H9 (cell line): ENCODE data around the gene ZBTB20. TPM values are rescaled to one million over a fixed set of nuclear protein-coding genes. Genes with fewer than 3 reads are reported as not detected.

Experiments
- DNase-seq: peaks from one replicate; pipeline ENCODE4 v3.0.0-alpha.2; 2017
- H2AFZ ChIP-seq: one replicate; pipeline ENCODE4 v1.6.1; 2013; ENCODE audit warnings: mild to moderate bottlenecking, low read length, control low read depth, moderate library complexity
- H2AK5ac ChIP-seq: 2 replicates; pipeline ENCODE4 v1.6.1; 2013; ENCODE audit warnings: low read length, control low read depth, mixed read lengths; ENCODE audit not compliant: insufficient read length
- H2BK120ac ChIP-seq: one replicate; pipeline ENCODE4 v1.6.1; 2013; ENCODE audit warnings: low read depth, mild to moderate bottlenecking, low read length, control low read depth, inconsistent platforms; ENCODE audit not compliant: poor library complexity, severe bottlenecking
- H2BK12ac ChIP-seq: 2 replicates; pipeline ENCODE4 v1.6.1; 2013; ENCODE audit warnings: low read length, control low read depth, mixed read lengths, low read depth; ENCODE audit not compliant: insufficient read length
- H2BK15ac ChIP-seq: 2 replicates; pipeline ENCODE4 v1.6.1; 2013; ENCODE audit warnings: low read depth, low read length, control low read depth
- H2BK20ac ChIP-seq: one replicate; pipeline ENCODE4 v1.6.1; 2013; ENCODE audit warnings: low read depth, mild to moderate bottlenecking, low read length, control low read depth, inconsistent platforms; ENCODE audit not compliant: poor library complexity, severe bottlenecking
- H2BK5ac ChIP-seq: 2 replicates; pipeline ENCODE4 v1.6.1; 2013; ENCODE audit warnings: low read length, control low read depth, mixed read lengths; ENCODE audit not compliant: insufficient read length
- H3K14ac ChIP-seq: 2 replicates; pipeline ENCODE4 v1.6.1; 2013; ENCODE audit warnings: low read length, control low read depth; ENCODE audit not compliant: insufficient read depth
- H3K18ac ChIP-seq: 2 replicates; pipeline ENCODE4 v1.6.1; 2013; ENCODE audit warnings: low read depth, mild to moderate bottlenecking, mixed read lengths, low read length, control low read depth; ENCODE audit not compliant: insufficient read length
- H3K23ac ChIP-seq: 2 replicates; pipeline ENCODE4 v1.6.1; 2013; ENCODE audit warnings: low read length, control low read depth, mixed read lengths, low read depth; ENCODE audit not compliant: insufficient read length
- H3K23me2 ChIP-seq: 2 replicates; pipeline ENCODE4 v1.6.1; 2013; ENCODE audit warnings: low read depth, mild to moderate bottlenecking, mixed read lengths, low read length, control low read depth; ENCODE audit not compliant: insufficient read length, poor library complexity, severe bottlenecking
- H3K27ac ChIP-seq: 2 replicates; pipeline ENCODE4 v1.5.1; 2013; ENCODE audit warnings: low read length, control low read depth, mixed read lengths, low read depth; ENCODE audit not compliant: insufficient read length
- H3K27me3 ChIP-seq: 2 replicates; pipeline ENCODE4 v1.6.1; 2013; ENCODE audit warnings: low read length, control low read depth, inconsistent platforms; ENCODE audit not compliant: insufficient read depth
- H3K4ac ChIP-seq: 2 replicates; pipeline ENCODE4 v1.6.1; 2013; ENCODE audit warnings: low read depth, mild to moderate bottlenecking, control low read depth, inconsistent platforms, low read length, moderate library complexity
- H3K4me1 ChIP-seq: 2 replicates; pipeline ENCODE4 v1.6.1; 2013; ENCODE audit warnings: low read length, control low read depth, inconsistent platforms; ENCODE audit not compliant: insufficient read depth
- H3K4me2 ChIP-seq: 2 replicates; pipeline ENCODE4 v1.6.1; 2013; ENCODE audit warnings: low read length, control low read depth, mixed read lengths; ENCODE audit not compliant: insufficient read length, insufficient read depth
- H3K56ac ChIP-seq: 2 replicates; pipeline ENCODE4 v1.6.1; 2013; ENCODE audit warnings: low read depth, mild to moderate bottlenecking, mixed read lengths, low read length, control low read depth; ENCODE audit not compliant: insufficient read length
- H3K79me1 ChIP-seq: 2 replicates; pipeline ENCODE4 v1.6.1; 2013; ENCODE audit warnings: low read depth, mild to moderate bottlenecking, moderate library complexity, low read length, control low read depth, inconsistent platforms; ENCODE audit not compliant: insufficient read depth, poor library complexity, severe bottlenecking
- H3K79me2 ChIP-seq: 2 replicates; pipeline ENCODE4 v1.6.1; 2013; ENCODE audit warnings: low read length, control low read depth, inconsistent platforms; ENCODE audit not compliant: insufficient read depth
- H3K9ac ChIP-seq: 2 replicates; pipeline ENCODE4 v1.6.1; 2013; ENCODE audit warnings: low read length, control low read depth, mixed read lengths; ENCODE audit not compliant: insufficient read length; ENCODE audit errors: extremely low read depth
- H3K9me3 ChIP-seq: one replicate; pipeline ENCODE4 v1.6.1; 2013; ENCODE audit warnings: low read depth, low read length, inconsistent platforms; ENCODE audit not compliant: control insufficient read depth
- H3T11ph ChIP-seq: one replicate; pipeline ENCODE4 v1.6.1; 2013; ENCODE audit warnings: mild to moderate bottlenecking, low read length, control low read depth, inconsistent platforms
- H4K20me1 ChIP-seq: one replicate; pipeline ENCODE4 v1.6.1; 2013; ENCODE audit not compliant: control insufficient read depth, insufficient read length, insufficient read depth
- H4K5ac ChIP-seq: 2 replicates; pipeline ENCODE4 v1.6.1; 2013; ENCODE audit warnings: low read depth, mild to moderate bottlenecking, mixed read lengths, low read length, control low read depth; ENCODE audit not compliant: insufficient read length
- H4K8ac ChIP-seq: replicated peaks from 2 replicates; pipeline ENCODE4 v1.6.1; 2013; ENCODE audit warnings: low read length, control low read depth, mixed read lengths, low read depth; ENCODE audit not compliant: insufficient read length
- H4K91ac ChIP-seq: 2 replicates; pipeline ENCODE4 v1.6.1; 2013; ENCODE audit warnings: low read depth, mild to moderate bottlenecking, moderate library complexity, mixed read lengths, low read length, control low read depth; ENCODE audit not compliant: insufficient read length
- H3K27ac Mint-ChIP-seq, 3 experiments: 2 replicates in 2 of 3; 3 replicates in 1 of 3; pipeline ENCODE4 v1.8.0; 2020 to 2021; ENCODE audit warnings: mixed read lengths in 3 of 3, mild to moderate bottlenecking in 1 of 3, moderate library complexity in 1 of 3
- H3K27me3 Mint-ChIP-seq: 2 replicates; pipeline ENCODE4 v1.8.0; 2021; ENCODE audit warnings: low read depth, mild to moderate bottlenecking, moderate library complexity, mixed read lengths
- H3K36me3 Mint-ChIP-seq, 3 experiments: 2 replicates in 2 of 3; 3 replicates in 1 of 3; pipeline ENCODE4 v1.8.0; 2020 to 2021; ENCODE audit warnings: low read depth in 3 of 3, mixed read lengths in 3 of 3; ENCODE audit not compliant: insufficient read depth in 1 of 3
- H3K4me1 Mint-ChIP-seq, 2 experiments: 2 replicates each; pipeline ENCODE4 v1.8.0; 2020; ENCODE audit warnings: mixed read lengths in 2 of 2
- H3K4me3 Mint-ChIP-seq, 2 experiments: 2 replicates in 1 of 2; 3 replicates in 1 of 2; pipeline ENCODE4 v1.8.0; 2020 to 2021; ENCODE audit warnings: mild to moderate bottlenecking in 2 of 2, mixed read lengths in 2 of 2, moderate library complexity in 1 of 2
- H3K9me3 Mint-ChIP-seq, 2 experiments: 2 replicates in 1 of 2; 3 replicates in 1 of 2; pipeline ENCODE4 v1.8.0; 2020; ENCODE audit warnings: mild to moderate bottlenecking in 2 of 2, mixed read lengths in 2 of 2, moderate library complexity in 1 of 2
- CTCF ChIP-seq: fragments of 200-600 bp; sonication (generic); conservative IDR thresholded peaks from 3 replicates; pipeline ENCODE4 v1.8.0; 2021; ENCODE audit warnings: antibody characterized with exemption, mild to moderate bottlenecking
- WGBS: extraction: QIAGEN DNeasy Blood & Tissue Kit; methylation state at CpG from one replicate; pipeline ENCODE4 v1.1.7; 2013; ENCODE audit warnings: missing lambda C conversion rate, low lambda C conversion rate, mixed read lengths; ENCODE audit not compliant: insufficient read length; ENCODE audit errors: extremely low coverage; 5-methylcytosine and 5-hydroxymethylcytosine counted together
- total RNA-seq: library from RNA; stranded (reverse); gene quantifications from 2 replicates; pipeline ENCODE4 v1.2.1, GENCODE V29; 2021

The ZBTB20 gene
- total RNA-seq, 1 experiment from 2014 or later, result 0.70 TPM

- no peaks in the 10 kb centered on the region for H3K4me1 ChIP-seq
- no peaks in the 10 kb centered on the region for H3K27me3 ChIP-seq
- no peak overlapping the region for H2BK20ac ChIP-seq
- no peak overlapping the region for H2BK5ac ChIP-seq
- H2BK12ac ChIP-seq, result no peak overlapping the region
- Mint-ChIP-seq H3K4me1 (no peaks in the 10 kb centered on the region), H3K27me3 (no peaks in the 10 kb centered on the region), H3K4me3 (no peak overlapping the region), H3K36me3 (0 out of 7 replicates have a peak, but pooled peaks cover 0 to 5% (median 0%) of the 10 kb centered on the region in 3 experiments), H3K27ac (no peak overlapping the region), H3K9me3 (peaks cover 4% of the 10 kb centered on the region in 2 experiments; a peak in 3 of 5 replicates)
- H4K91ac ChIP-seq, result no peak overlapping the region
- no peaks in the 10 kb centered on the region for H3K9me3 ChIP-seq
- no peak overlapping the region for H2AK5ac ChIP-seq
- H2AFZ ChIP-seq, result no peak overlapping the region
- H3K4me2 ChIP-seq, result no peak overlapping the region
- no peak for DNase-seq
- no peak overlapping the region for H4K8ac ChIP-seq
- no peak overlapping the region for H4K5ac ChIP-seq
- H3K23me2 ChIP-seq, result no peaks in the 10 kb centered on the region
- no peak overlapping the region for H3K4ac ChIP-seq
- no peaks in the 10 kb centered on the region for H3K79me1 ChIP-seq
- no peak overlapping the region for H3K9ac ChIP-seq
- no peak overlapping the region for H3K18ac ChIP-seq
- no peak for TF ChIP-seq CTCF
- no peaks in the 10 kb centered on the region for H3K79me2 ChIP-seq
- H3T11ph ChIP-seq, result no peak overlapping the region
- no peak overlapping the region for H3K27ac ChIP-seq
- H3K56ac ChIP-seq, result no peak overlapping the region
- no peak overlapping the region for H2BK15ac ChIP-seq
- no peaks in the 10 kb centered on the region for H4K20me1 ChIP-seq
- no peak overlapping the region for H2BK120ac ChIP-seq
- H3K14ac ChIP-seq, result no peak overlapping the region
- H3K23ac ChIP-seq, result no peak overlapping the region
- WGBS, result no CpG with 5 or more reads among the region's 2 CpGs
Observed at GRCh38 chr3:115021061-115021460, 126.0 kb downstream of the ZBTB20 start.
